Mesendoderm (in vitro differentiated cells): Measurements from ENCODE around the gene FLNB.

Experiments used
- DNase-seq: peaks from one replicate; pipeline ENCODE4 v3.0.0; 2013
- H2AK5ac ChIP-seq: 2 replicates; pipeline ENCODE4 v1.6.1; 2013; ENCODE audit warnings: low read length, inconsistent platforms
- H2BK120ac ChIP-seq: 2 replicates; pipeline ENCODE4 v1.6.1; 2013; ENCODE audit warnings: low read depth, mild to moderate bottlenecking, low read length, moderate library complexity, mixed read lengths
- H2BK15ac ChIP-seq: replicated peaks from 2 replicates; pipeline ENCODE4 v1.6.1; 2013; ENCODE audit warnings: low read depth, mild to moderate bottlenecking, moderate library complexity
- H2BK5ac ChIP-seq: 2 replicates; pipeline ENCODE4 v1.6.1; 2013; ENCODE audit warnings: low read length, inconsistent platforms
- H3K18ac ChIP-seq: 2 replicates; pipeline ENCODE4 v1.6.1; 2013; ENCODE audit warnings: mild to moderate bottlenecking, low read length, mixed read lengths
- H3K23ac ChIP-seq: one replicate; pipeline ENCODE4 v1.6.1; 2013; ENCODE audit warnings: low read length
- H3K27ac ChIP-seq: 2 replicates; pipeline ENCODE4 v1.5.1; 2013; ENCODE audit warnings: low read depth, mild to moderate bottlenecking, inconsistent platforms, low read length, moderate library complexity
- H3K27me3 ChIP-seq: 2 replicates; pipeline ENCODE4 v1.6.1; 2013; ENCODE audit warnings: low read length, control low read depth, mild to moderate bottlenecking, inconsistent platforms; ENCODE audit not compliant: insufficient read depth, poor library complexity
- H3K36me3 ChIP-seq: 2 replicates; pipeline ENCODE4 v1.6.1; 2013; ENCODE audit warnings: low read length, inconsistent platforms; ENCODE audit not compliant: control insufficient read depth, insufficient read depth
- H3K4ac ChIP-seq: one replicate; pipeline ENCODE4 v1.6.1; 2013; ENCODE audit warnings: low read depth, mild to moderate bottlenecking, low read length, moderate library complexity
- H3K4me1 ChIP-seq: 2 replicates; pipeline ENCODE4 v1.6.1; 2013; ENCODE audit warnings: low read depth, low read length, inconsistent platforms; ENCODE audit not compliant: control insufficient read depth
- H3K4me2 ChIP-seq: 2 replicates; pipeline ENCODE4 v1.6.1; 2013; ENCODE audit warnings: low read length
- H3K4me3 ChIP-seq: 2 replicates; pipeline ENCODE4 v1.5.1; 2013; ENCODE audit warnings: mild to moderate bottlenecking, low read length
- H3K56ac ChIP-seq: one replicate; pipeline ENCODE4 v1.6.1; 2013; ENCODE audit warnings: low read length
- H3K79me1 ChIP-seq: 2 replicates; pipeline ENCODE4 v1.6.1; 2013; ENCODE audit warnings: low read length, inconsistent platforms
- H3K79me2 ChIP-seq: 2 replicates; pipeline ENCODE4 v1.6.1; 2013; ENCODE audit warnings: mild to moderate bottlenecking, low read length; ENCODE audit not compliant: control insufficient read depth, insufficient read depth
- H3K9ac ChIP-seq: 2 replicates; pipeline ENCODE4 v1.6.1; 2013; ENCODE audit warnings: low read length, inconsistent platforms
- H4K5ac ChIP-seq: one replicate; pipeline ENCODE4 v1.6.1; 2013; ENCODE audit warnings: low read length
- H4K8ac ChIP-seq: one replicate; pipeline ENCODE4 v1.6.1; 2013; ENCODE audit warnings: low read depth, mild to moderate bottlenecking, control low read depth, low read length, moderate library complexity
- WGBS: extraction: QIAGEN DNeasy Blood & Tissue Kit; methylation state at CpG from one replicate; pipeline ENCODE4 v1.1.7; 2013; ENCODE audit warnings: low lambda C conversion rate, missing lambda C conversion rate; ENCODE audit not compliant: insufficient coverage; ENCODE audit errors: extremely low coverage; 5-methylcytosine and 5-hydroxymethylcytosine counted together

FLNB gene

GRCh38 chr3:57974796-57975388 is 33.3 kb upstream of the FLNB start:
- Histone ChIP-seq H4K8ac (no peak overlapping the region), H3K9ac (no peak overlapping the region), H3K4me3 (no peak overlapping the region), H3K4ac (no peak overlapping the region), H3K56ac (no peak overlapping the region), H3K79me1 (no peaks in the 10 kb centered on the region), H3K27ac (peak overlapping the region; percentile 50), H3K4me2 (no peak overlapping the region), H4K5ac (no peak overlapping the region), H3K4me1 (no peaks in the 10 kb centered on the region), H2BK15ac (no peak overlapping the region), H3K36me3 (no peaks in the 10 kb centered on the region), H3K79me2 (no peaks in the 10 kb centered on the region), H3K18ac (no peak overlapping the region), H2BK5ac (peak overlapping the region; percentile 2), H3K23ac (no peak overlapping the region), H3K27me3 (no peaks in the 10 kb centered on the region), H2BK120ac (no peak overlapping the region), H2AK5ac (no peak overlapping the region)
- DNase-seq, result peak; percentile 98
- no CpG with 5 or more reads among the region's 6 CpGs for WGBS

- no peak for DNase-seq
Observed at GRCh38 chr3:57977818-57978235, 30.4 kb upstream of the FLNB start.

DNA sequence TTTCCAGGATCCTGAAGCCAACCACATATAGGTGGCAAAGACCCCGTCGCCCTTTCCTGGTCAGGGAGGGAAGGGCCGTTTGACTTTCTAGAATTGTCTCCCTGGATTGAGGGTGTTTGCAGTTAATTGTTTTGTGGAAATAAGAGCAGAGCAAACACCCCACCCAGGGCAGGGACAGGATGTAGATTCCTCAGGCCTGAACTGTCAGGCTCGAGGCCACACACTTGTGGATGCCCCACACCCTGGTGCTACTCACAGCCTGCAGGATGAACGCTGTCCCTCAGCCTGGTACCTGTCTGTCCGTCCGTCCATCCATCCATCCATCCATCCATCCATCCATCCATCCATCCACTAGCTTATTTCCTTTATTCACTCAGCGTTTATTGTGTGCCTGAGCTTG is 29.9 kb upstream of the FLNB start:
- no peaks in the 10 kb centered on the region for H3K79me2 ChIP-seq
- no peak overlapping the region for H2BK120ac ChIP-seq
- no peak overlapping the region for H2AK5ac ChIP-seq
- no peak overlapping the region for H4K5ac ChIP-seq
- DNase-seq, result no peak
- H3K9ac ChIP-seq, result no peak overlapping the region
- no peak overlapping the region for H3K18ac ChIP-seq
- no peaks in the 10 kb centered on the region for H3K36me3 ChIP-seq
- H3K27ac ChIP-seq, result no peak overlapping the region
- H3K23ac ChIP-seq, result no peak overlapping the region
- no peaks in the 10 kb centered on the region for H3K79me1 ChIP-seq
- peak overlapping the region; percentile 8 for H3K56ac ChIP-seq
- no peak overlapping the region for H3K4ac ChIP-seq
- no peaks in the 10 kb centered on the region for H3K27me3 ChIP-seq
- H3K4me3 ChIP-seq, result no peak overlapping the region
- no CpG with 5 or more reads among the region's 8 CpGs for WGBS
- H2BK5ac ChIP-seq, result no peak overlapping the region
- H3K4me1 ChIP-seq, result no peaks in the 10 kb centered on the region
- H3K4me2 ChIP-seq, result no peak overlapping the region
- H2BK15ac ChIP-seq, result no peak overlapping the region
- H4K8ac ChIP-seq, result no peak overlapping the region

More at GRCh38 chr3:57977818-57978235, 30.4 kb upstream of the FLNB start:
- no peak overlapping the region for H3K18ac ChIP-seq
- H3K56ac ChIP-seq, result no peak overlapping the region
- WGBS, result no CpG with 5 or more reads among the region's 4 CpGs
- no peak overlapping the region for H2BK120ac ChIP-seq
- H3K27me3 ChIP-seq, result no peaks in the 10 kb centered on the region
- no peaks in the 10 kb centered on the region for H3K79me1 ChIP-seq
- no peak overlapping the region for H3K27ac ChIP-seq
- no peak overlapping the region for H2AK5ac ChIP-seq
- H3K4ac ChIP-seq, result no peak overlapping the region
- no peak overlapping the region for H3K4me3 ChIP-seq
- no peaks in the 10 kb centered on the region for H3K36me3 ChIP-seq
- H3K4me2 ChIP-seq, result no peak overlapping the region
- no peak overlapping the region for H2BK15ac ChIP-seq
- no peak overlapping the region for H2BK5ac ChIP-seq
- no peaks in the 10 kb centered on the region for H3K79me2 ChIP-seq
- no peak overlapping the region for H4K8ac ChIP-seq
- H4K5ac ChIP-seq, result no peak overlapping the region
- H3K4me1 ChIP-seq, result no peaks in the 10 kb centered on the region
- no peak overlapping the region for H3K23ac ChIP-seq
- no peak overlapping the region for H3K9ac ChIP-seq

- H4K5ac ChIP-seq, result no peak overlapping the region
Observed at GRCh38 chr3:57980416-57980815, 27.8 kb upstream of the FLNB start.

DNA sequence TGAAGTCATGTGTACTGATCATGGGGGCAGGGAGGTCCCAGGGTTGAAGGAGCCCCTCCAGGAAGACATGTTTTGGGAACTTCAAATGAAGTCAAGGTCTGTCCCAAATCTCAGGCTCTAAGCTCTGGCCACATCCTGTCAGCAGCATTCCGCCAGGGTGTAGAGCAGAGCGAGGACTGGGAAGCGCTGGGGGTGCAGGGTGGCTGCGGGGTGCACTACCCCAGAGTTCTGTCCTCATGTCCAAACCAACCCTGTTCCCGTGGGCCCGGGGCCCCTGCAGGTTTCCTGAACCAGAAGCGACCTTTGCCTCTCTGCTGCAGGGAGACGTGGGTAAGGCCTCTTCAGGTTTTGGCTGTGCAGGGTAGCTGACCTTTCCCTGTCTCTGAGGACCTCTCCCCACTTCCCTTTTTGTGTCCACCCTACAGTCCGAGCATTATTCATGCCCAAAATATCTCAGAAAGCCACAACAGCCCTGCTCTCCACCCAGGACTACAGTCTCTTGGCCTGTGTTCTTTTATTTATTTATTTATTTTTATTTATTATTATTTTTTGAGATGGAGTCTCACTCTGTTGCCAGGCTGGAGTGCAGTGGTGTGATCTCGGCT is 26.6 kb upstream of the FLNB start:
- Histone ChIP-seq H2BK15ac (no peak overlapping the region), H2BK5ac (no peak overlapping the region), H2AK5ac (no peak overlapping the region), H3K23ac (no peak overlapping the region), H3K9ac (no peak overlapping the region), H3K56ac (no peak overlapping the region), H3K27ac (no peak overlapping the region), H3K36me3 (no peaks in the 10 kb centered on the region), H3K18ac (no peak overlapping the region), H3K27me3 (no peaks in the 10 kb centered on the region), H3K4me1 (peaks cover 7% of the 10 kb centered on the region), H3K4ac (no peak overlapping the region), H2BK120ac (no peak overlapping the region), H3K79me2 (no peaks in the 10 kb centered on the region), H4K5ac (no peak overlapping the region), H3K4me2 (no peak overlapping the region), H3K4me3 (no peak overlapping the region), H3K79me1 (no peaks in the 10 kb centered on the region), H4K8ac (no peak overlapping the region)
- DNase-seq, result no peak
- WGBS, result no CpG with 5 or more reads among the region's 10 CpGs

More at GRCh38 chr3:57980416-57980815, 27.8 kb upstream of the FLNB start:
- Histone ChIP-seq H2BK5ac (no peak overlapping the region), H2AK5ac (no peak overlapping the region), H3K4me3 (no peak overlapping the region), H3K56ac (no peak overlapping the region), H3K27me3 (no peaks in the 10 kb centered on the region), H3K4ac (no peak overlapping the region), H3K79me1 (no peaks in the 10 kb centered on the region), H3K4me1 (peaks cover 5% of the 10 kb centered on the region), H2BK15ac (no peak overlapping the region), H3K79me2 (no peaks in the 10 kb centered on the region), H3K27ac (no peak overlapping the region), H4K8ac (no peak overlapping the region), H2BK120ac (no peak overlapping the region), H3K9ac (no peak overlapping the region), H3K23ac (no peak overlapping the region), H3K36me3 (no peaks in the 10 kb centered on the region), H3K18ac (no peak overlapping the region), H3K4me2 (no peak overlapping the region)
- WGBS, result no CpG with 5 or more reads among the region's 1 CpG
- DNase-seq, result no peak
